MM.1S (cell line): ENCODE results near the gene PDE2A.

Experiments used
- CTCF ChIP-seq: fragments of 300-600 bp; sonication (generic); IDR thresholded peaks from 2 replicates; pipeline ENCODE4 v1.5.1; 2016; ENCODE audit warnings: antibody characterized with exemption, low read length, mixed read lengths
- EZH2phosphoT487 ChIP-seq: fragments of 300-600 bp; sonication (generic); IDR thresholded peaks from 2 replicates; pipeline ENCODE4 v1.6.1; 2018; ENCODE audit warnings: antibody characterized with exemption, low read length

- TF ChIP-seq CTCF (no peak), EZH2phosphoT487 (no peak)
These were observed 31.5 kb upstream of the PDE2A start for GRCh38 chr11:72705442-72706365.
